ENCODE measurements around the gene CNIH4. TPM values are rescaled to one million over a fixed set of nuclear protein-coding genes. Genes with fewer than 3 reads are reported as not detected.

The CNIH4 gene
- total and polyA plus RNA-seq, 2 experiments from 2014 or later: 53.5 to 194 TPM

GRCh38 chr1:224353975-224354925 lies 2.4 kb upstream of the CNIH4 start:
- Histone ChIP-seq H3K4me2 (no peak overlapping the region), H3K27me3 (ENCODE audit: insufficient read depth) (no peaks in the 10 kb centered on the region), H3K4me3 (no peak overlapping the region), H3K4me1 (ENCODE audit: insufficient read depth) (peaks cover 16% of the 10 kb centered on the region), H2AFZ (no peak overlapping the region), H3F3A (replicated peaks; ENCODE audit: low read depth) (no peaks in the 10 kb centered on the region), H3K36me3 (ENCODE audit: insufficient read depth) (no peaks in the 10 kb centered on the region), H3K79me2 (replicated peaks; ENCODE audit: insufficient read depth) (peaks cover 22% of the 10 kb centered on the region), H4K20me1 (replicated peaks; ENCODE audit: insufficient read depth) (no peaks in the 10 kb centered on the region), H3K9me2 (ENCODE audit: insufficient read depth) (peaks cover 7% of the 10 kb centered on the region; the same call in 1 of the 2 replicates), H3K27ac (ENCODE audit: low read depth) (no peak overlapping the region)
- Mint-ChIP-seq H3K27ac (no peak overlapping the region), H3K4me1 (peaks cover 13% of the 10 kb centered on the region), H3K36me3 (ENCODE audit: low read depth) (peaks cover 11% of the 10 kb centered on the region), H3K9me3 (peaks cover 21% of the 10 kb centered on the region), H3K27me3 (ENCODE audit: insufficient read depth, low read depth, poor library complexity) (no peaks in the 10 kb centered on the region), H3K4me3 (no peak overlapping the region)
- DNase-seq (ENCODE audit: low spot score): no peak
- no peak for ATAC-seq
- TF ChIP-seq NANOG (IDR thresholded peaks at IDR 0.05; ENCODE audit: borderline replicate concordance) (no peak), CREB1 (CRISPR knock-in tag; IDR thresholded peaks at IDR 0.05; ENCODE audit: low read depth) (no peak), ETS1 (IDR thresholded peaks at IDR 0.05) (no peak), ZNF462 (CRISPR knock-in tag; IDR thresholded peaks at IDR 0.05) (no peak), CTCF (conservative IDR thresholded peaks at IDR 0.05; ENCODE audit: low read depth in 2 of 2) (no peak), JUNB (IDR thresholded peaks at IDR 0.05; ENCODE audit: unreplicated experiment) (no peak), STAT1 (IDR thresholded peaks at IDR 0.05; ENCODE audit: unreplicated experiment) (no peak), POLR2AphosphoS5 (IDR thresholded peaks at IDR 0.05; ENCODE audit: low read depth) (no peak), EZH2phosphoT487 (IDR thresholded peaks at IDR 0.05; ENCODE audit: unreplicated experiment) (no peak), ZNF331 (CRISPR knock-in tag; IDR thresholded peaks at IDR 0.05; ENCODE audit: low read depth) (no peak), ZNF114 (CRISPR knock-in tag; IDR thresholded peaks at IDR 0.05) (no peak)
